ENCODE measurements around the gene METTL15.
"Not testable (repeated sequence)": the region's sequence is repeated elsewhere in the genome, so short reads cannot be mapped to it uniquely, and the experiment has no call there.

The METTL15 gene

GRCh38 chr11:28209906-28210305 lies 101.7 kb downstream of the METTL15 start:
- no peak for DNase-seq (ENCODE audit: low spot score)

GRCh38 chr11:28222063-28222462 lies 113.9 kb downstream of the METTL15 start:
- not testable (repeated sequence) for DNase-seq (ENCODE audit: low spot score)

- no peak for DNase-seq (ENCODE audit: low spot score)
Measured at GRCh38 chr11:28223577-28223976, 115.4 kb downstream of the METTL15 start.

GRCh38 chr11:28223994-28224393 lies 115.8 kb downstream of the METTL15 start:
- DNase-seq (ENCODE audit: low spot score), result no peak

- DNase-seq (ENCODE audit: low spot score), result no peak
Measured at GRCh38 chr11:28227460-28227859, 119.3 kb downstream of the METTL15 start.

- no peak for DNase-seq (ENCODE audit: low spot score)
Measured at GRCh38 chr11:28228196-28228895, 120.2 kb downstream of the METTL15 start.

- no peak for DNase-seq (ENCODE audit: low spot score)
Measured at GRCh38 chr11:28231475-28231874, 123.3 kb downstream of the METTL15 start.

- no peak for DNase-seq (ENCODE audit: low spot score)
Measured at GRCh38 chr11:28232649-28233048, 124.5 kb downstream of the METTL15 start.

- no peak for DNase-seq (ENCODE audit: low spot score)
Measured at GRCh38 chr11:28241760-28242159, 133.6 kb downstream of the METTL15 start.

- no peak for DNase-seq (ENCODE audit: low spot score)
Measured at GRCh38 chr11:28242596-28242995, 134.4 kb downstream of the METTL15 start.

GRCh38 chr11:28243061-28243460 lies 134.9 kb downstream of the METTL15 start:
- DNase-seq (ENCODE audit: low spot score), result no peak

- no peak for DNase-seq (ENCODE audit: low spot score)
Measured at GRCh38 chr11:28243581-28243980, 135.4 kb downstream of the METTL15 start.

GRCh38 chr11:28245131-28245530 lies 136.9 kb downstream of the METTL15 start:
- no peak for DNase-seq (ENCODE audit: low spot score)

GRCh38 chr11:28250192-28250591 lies 142.0 kb downstream of the METTL15 start:
- DNase-seq (ENCODE audit: low spot score), result no peak

GRCh38 chr11:28251257-28251656 lies 143.1 kb downstream of the METTL15 start:
- no peak for DNase-seq (ENCODE audit: low spot score)

GRCh38 chr11:28257761-28258160 lies 149.6 kb downstream of the METTL15 start:
- no peak for DNase-seq (ENCODE audit: low spot score)

- DNase-seq (ENCODE audit: low spot score), result no peak
Measured at GRCh38 chr11:28259177-28259843, 151.1 kb downstream of the METTL15 start.

- no peak for DNase-seq (ENCODE audit: low spot score)
Measured at GRCh38 chr11:28268925-28269324, 160.7 kb downstream of the METTL15 start.

- no peak for DNase-seq (ENCODE audit: low spot score)
Measured at GRCh38 chr11:28269586-28269985, 161.4 kb downstream of the METTL15 start.

GRCh38 chr11:28272247-28272646 lies 164.1 kb downstream of the METTL15 start:
- DNase-seq (ENCODE audit: low spot score), result not testable (repeated sequence)

- DNase-seq (ENCODE audit: low spot score), result no peak
Measured at GRCh38 chr11:28274216-28274615, 166.0 kb downstream of the METTL15 start.

GRCh38 chr11:28284196-28284595 lies 176.0 kb downstream of the METTL15 start:
- DNase-seq (ENCODE audit: low spot score), result no peak

GRCh38 chr11:28289444-28289843 lies 181.3 kb downstream of the METTL15 start:
- no peak for DNase-seq (ENCODE audit: low spot score)

- DNase-seq (ENCODE audit: low spot score), result not testable (repeated sequence)
Measured at GRCh38 chr11:28290995-28291394, 182.8 kb downstream of the METTL15 start.
